HL-60 (cell line): ENCODE measurements around the gene KCNJ14.

Experiments
- CTCF ChIP-seq: IDR thresholded peaks from one replicate; pipeline ENCODE4 v1.5.1; 2011; ENCODE audit warnings: low read length, control low read depth, inconsistent platforms; ENCODE audit not compliant: insufficient read depth
- GABPA ChIP-seq: IDR thresholded peaks from 2 replicates; pipeline ENCODE4 v1.6.1; 2012; ENCODE audit warnings: low read depth
- POLR2AphosphoS5 ChIP-seq: IDR thresholded peaks from 2 replicates; pipeline ENCODE4 v1.6.1; 2012; ENCODE audit warnings: low read depth
- REST ChIP-seq: IDR thresholded peaks from 2 replicates; pipeline ENCODE4 v1.6.1; 2012; ENCODE audit warnings: low read depth; ENCODE audit not compliant: insufficient replicate concordance
- SPI1 ChIP-seq: IDR thresholded peaks from 2 replicates; pipeline ENCODE4 v1.6.1; 2012; ENCODE audit warnings: low read depth, mild to moderate bottlenecking, borderline replicate concordance

GRCh38 chr19:48484931-48485612 is 29.7 kb downstream of the KCNJ14 start:
- TF ChIP-seq CTCF (no peak), POLR2AphosphoS5 (no peak), GABPA (no peak), REST (no peak), SPI1 (no peak)
